ENCODE measurements around the gene AP2A2. TPM values are rescaled to one million over a fixed set of nuclear protein-coding genes. Genes with fewer than 3 reads are reported as not detected.

The AP2A2 gene
- total RNA-seq, 4 donors from 2014 or later: 21.2 to 26.1 (median 25.7) TPM

GRCh38 chr11:1036931-1037330 lies 111.3 kb downstream of the AP2A2 start:
- in situ Hi-C loops (cut with MboI; ENCODE audit: low sequenced_read_pairs in 4 of 4): no loop called here
- Histone ChIP-seq H3K4me1 (no peaks in the 10 kb centered on the region), H3K27me3 (peaks cover 0 to 25% (median 19%) of the 10 kb centered on the region in 3 donors), H3K36me3 (no peaks in the 10 kb centered on the region), H3K4me3 (no peak overlapping the region), H3K9me3 (no peaks in the 10 kb centered on the region), H3K27ac (no peak overlapping the region)
- TF ChIP-seq POLR2A (IDR thresholded peaks at IDR 0.05): no peak
- TF ChIP-seq, protein P1, sequence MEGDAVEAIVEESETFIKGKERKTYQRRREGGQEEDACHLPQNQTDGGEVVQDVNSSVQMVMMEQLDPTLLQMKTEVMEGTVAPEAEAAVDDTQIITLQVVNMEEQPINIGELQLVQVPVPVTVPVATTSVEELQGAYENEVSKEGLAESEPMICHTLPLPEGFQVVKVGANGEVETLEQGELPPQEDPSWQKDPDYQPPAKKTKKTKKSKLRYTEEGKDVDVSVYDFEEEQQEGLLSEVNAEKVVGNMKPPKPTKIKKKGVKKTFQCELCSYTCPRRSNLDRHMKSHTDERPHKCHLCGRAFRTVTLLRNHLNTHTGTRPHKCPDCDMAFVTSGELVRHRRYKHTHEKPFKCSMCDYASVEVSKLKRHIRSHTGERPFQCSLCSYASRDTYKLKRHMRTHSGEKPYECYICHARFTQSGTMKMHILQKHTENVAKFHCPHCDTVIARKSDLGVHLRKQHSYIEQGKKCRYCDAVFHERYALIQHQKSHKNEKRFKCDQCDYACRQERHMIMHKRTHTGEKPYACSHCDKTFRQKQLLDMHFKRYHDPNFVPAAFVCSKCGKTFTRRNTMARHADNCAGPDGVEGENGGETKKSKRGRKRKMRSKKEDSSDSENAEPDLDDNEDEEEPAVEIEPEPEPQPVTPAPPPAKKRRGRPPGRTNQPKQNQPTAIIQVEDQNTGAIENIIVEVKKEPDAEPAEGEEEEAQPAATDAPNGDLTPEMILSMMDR (IDR thresholded peaks at IDR 0.05 in 4 of 5, conservative IDR thresholded peaks at IDR 0.05 in 1 of 5): no peak
- no peak for DNase-seq
- no peak for ATAC-seq
- intact Hi-C loops (cut with DNase I; ENCODE audit: low total_unique reads): no loop called here

- DNase-seq (no peak), ATAC-seq (no peak)
- intact Hi-C loops (cut with DNase I; ENCODE audit: low total_unique reads) (no loop called here), in situ Hi-C loops (cut with MboI; ENCODE audit: low sequenced_read_pairs in 4 of 4) (no loop called here)
- Histone ChIP-seq H3K36me3 (no peaks in the 10 kb centered on the region), H3K4me1 (no peaks in the 10 kb centered on the region), H3K27me3 (peaks cover 0 to 31% (median 19%) of the 10 kb centered on the region in 3 donors), H3K27ac (no peak overlapping the region), H3K9me3 (no peaks in the 10 kb centered on the region), H3K4me3 (no peak overlapping the region)
- no peak for TF ChIP-seq POLR2A (IDR thresholded peaks at IDR 0.05)
- TF ChIP-seq, protein P1 (IDR thresholded peaks at IDR 0.05 in 4 of 5, conservative IDR thresholded peaks at IDR 0.05 in 1 of 5): no peak
Observed at GRCh38 chr11:1037506-1038055, 111.9 kb downstream of the AP2A2 start.

DNA sequence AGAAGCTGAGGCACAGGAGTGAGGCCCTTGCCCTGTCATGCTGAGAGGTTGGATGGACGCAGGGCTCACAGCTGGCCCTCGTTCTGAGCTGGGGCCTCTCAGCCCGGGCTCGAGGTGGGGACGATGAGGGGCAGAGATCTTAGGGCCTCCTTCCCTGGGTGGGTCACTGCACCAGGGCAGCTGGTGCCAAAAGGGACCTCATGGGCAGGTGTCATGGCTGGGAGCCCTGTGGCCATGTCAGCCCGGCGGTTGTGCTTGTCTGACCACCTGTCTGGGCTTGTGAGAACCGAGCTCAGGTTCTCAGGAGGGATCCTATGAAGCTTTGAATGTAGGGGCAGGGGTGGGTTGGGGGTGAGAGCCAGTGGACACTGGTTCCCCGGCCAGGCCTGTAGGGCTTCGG lies 112.7 kb downstream of the AP2A2 start:
- Histone ChIP-seq H3K9me3 (no peaks in the 10 kb centered on the region), H3K36me3 (no peaks in the 10 kb centered on the region), H3K4me1 (no peaks in the 10 kb centered on the region), H3K27me3 (peaks cover 0 to 35% (median 19%) of the 10 kb centered on the region in 3 donors), H3K4me3 (no peak overlapping the region), H3K27ac (no peak overlapping the region)
- in situ Hi-C loops (cut with MboI; ENCODE audit: low sequenced_read_pairs in 4 of 4) (no loop called here), intact Hi-C loops (cut with DNase I; ENCODE audit: low total_unique reads) (no loop called here)
- DNase-seq: no peak
- ATAC-seq: no peak
- TF ChIP-seq, protein P1 (IDR thresholded peaks at IDR 0.05 in 4 of 5, conservative IDR thresholded peaks at IDR 0.05 in 1 of 5): no peak
- no peak for TF ChIP-seq POLR2A (IDR thresholded peaks at IDR 0.05)

DNA sequence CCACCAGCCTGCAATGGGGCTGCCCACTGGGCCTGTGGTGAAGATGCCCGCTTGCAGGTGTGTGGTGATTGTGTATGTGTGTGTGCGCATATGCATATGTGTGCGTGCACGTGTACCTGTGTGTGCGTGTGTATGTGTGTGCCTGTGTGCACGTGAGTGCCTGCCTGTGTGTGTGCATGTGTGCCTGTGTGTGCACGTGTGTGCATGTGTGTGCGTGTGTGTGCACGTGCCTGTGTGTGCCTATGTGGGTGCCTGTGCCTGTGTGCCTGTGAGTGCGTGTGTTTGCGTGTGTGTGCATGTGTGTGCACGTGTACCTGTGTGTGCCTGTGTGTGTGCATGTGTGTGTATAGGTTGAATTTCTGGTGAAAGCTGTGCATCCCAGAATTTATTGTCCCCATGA lies 113.3 kb downstream of the AP2A2 start:
- H3K27me3 ChIP-seq: peaks cover 0 to 35% (median 19%) of the 10 kb centered on the region in 3 donors
- DNase-seq: no peak

More for the DNA sequence above, 113.3 kb downstream of the AP2A2 start:
- no peak for ATAC-seq
- Histone ChIP-seq H3K4me3 (no peak overlapping the region), H3K27ac (no peak overlapping the region), H3K4me1 (no peaks in the 10 kb centered on the region), H3K9me3 (no peaks in the 10 kb centered on the region), H3K36me3 (no peaks in the 10 kb centered on the region)
- intact Hi-C loops (cut with DNase I; ENCODE audit: low total_unique reads) (no loop called here), in situ Hi-C loops (cut with MboI; ENCODE audit: low sequenced_read_pairs in 4 of 4) (no loop called here)
- no peak for TF ChIP-seq POLR2A (IDR thresholded peaks at IDR 0.05)
- TF ChIP-seq, protein P1 (IDR thresholded peaks at IDR 0.05 in 4 of 5, conservative IDR thresholded peaks at IDR 0.05 in 1 of 5): no peak
